DOHH2 (cell line): ENCODE measurements around the gene NEURL1.

Experiments used
- H3F3A ChIP-seq: fragments of 200-600 bp; sonication (generic), shearing (Covaris generic); 2 replicates; pipeline ENCODE4 v1.6.0; 2016; ENCODE audit warnings: antibody characterized with exemption, mild to moderate bottlenecking; ENCODE audit not compliant: control insufficient read depth, insufficient read depth
- H3K27ac ChIP-seq: fragments of 200-600 bp; sonication (generic); 2 replicates; pipeline ENCODE4 v1.5.1; 2014; ENCODE audit warnings: low read depth, mild to moderate bottlenecking, low read length, moderate library complexity
- H3K27me3 ChIP-seq: fragments of 200-600 bp; sonication (generic); 2 replicates; pipeline ENCODE4 v1.6.1; 2014; ENCODE audit warnings: mild to moderate bottlenecking, low read length, mixed read lengths; ENCODE audit not compliant: control insufficient read depth
- H3K36me3 ChIP-seq: fragments of 200-600 bp; sonication (generic); 2 replicates; pipeline ENCODE4 v1.6.1; 2014; ENCODE audit warnings: mild to moderate bottlenecking, low read length, moderate library complexity, mixed read lengths; ENCODE audit not compliant: control insufficient read depth
- H3K4me1 ChIP-seq: fragments of 200-600 bp; sonication (generic); 2 replicates; pipeline ENCODE4 v1.6.1; 2014; ENCODE audit warnings: mild to moderate bottlenecking, low read length, mixed read lengths; ENCODE audit not compliant: control insufficient read depth
- H3K4me2 ChIP-seq: fragments of 200-600 bp; sonication (generic); 2 replicates; pipeline ENCODE4 v1.6.0; 2014; ENCODE audit warnings: mild to moderate bottlenecking, low read length, moderate library complexity
- H3K4me3 ChIP-seq: fragments of 200-600 bp; sonication (generic); 2 replicates; pipeline ENCODE4 v1.5.1; 2014; ENCODE audit warnings: mild to moderate bottlenecking, low read length, mixed read lengths
- H3K79me2 ChIP-seq: fragments of 200-600 bp; sonication (generic); 2 replicates; pipeline ENCODE4 v1.6.1; 2014; ENCODE audit warnings: mild to moderate bottlenecking, low read length, mixed read lengths; ENCODE audit not compliant: control insufficient read depth
- H3K9me2 ChIP-seq: fragments of 200-600 bp; sonication (generic); replicated peaks from 2 replicates; pipeline ENCODE4 v1.6.1; 2014; ENCODE audit warnings: mild to moderate bottlenecking, low read length, mixed read lengths; ENCODE audit not compliant: control insufficient read depth
- H3K9me3 ChIP-seq: fragments of 200-600 bp; sonication (generic); 2 replicates; pipeline ENCODE4 v1.6.1; 2014; ENCODE audit warnings: antibody characterized with exemption, low read length, mixed read lengths; ENCODE audit not compliant: control insufficient read depth, insufficient read depth
- H4K20me1 ChIP-seq: fragments of 200-600 bp; sonication (generic); 2 replicates; pipeline ENCODE4 v1.6.0; 2014; ENCODE audit warnings: low read depth, mild to moderate bottlenecking, antibody characterized with exemption, low read length, moderate library complexity; ENCODE audit not compliant: control insufficient read depth, insufficient read depth
- CTCF ChIP-seq: fragments of 200-600 bp; sonication (generic); IDR thresholded peaks from one replicate; pipeline ENCODE4 v1.5.1; 2014; ENCODE audit warnings: antibody characterized with exemption, mild to moderate bottlenecking, low read depth, low read length; ENCODE audit not compliant: poor library complexity, severe bottlenecking
- EZH2phosphoT487 ChIP-seq: fragments of 200-600 bp; sonication (generic); IDR thresholded peaks from 2 replicates; pipeline ENCODE4 v1.6.1; 2017; ENCODE audit warnings: borderline replicate concordance, mild to moderate bottlenecking, antibody characterized with exemption, low read length, moderate library complexity, mixed read lengths

Gene NEURL1

GRCh38 chr10:103445767-103446567, 47.5 kb upstream of the NEURL1 start:
- H3K27ac ChIP-seq = no peak overlapping the region
- peaks cover 83% of the 10 kb centered on the region for H3K36me3 ChIP-seq
- no peaks in the 10 kb centered on the region for H3F3A ChIP-seq
- no peak overlapping the region for H3K4me2 ChIP-seq
- no peaks in the 10 kb centered on the region for H3K9me3 ChIP-seq
- no peaks in the 10 kb centered on the region for H3K27me3 ChIP-seq
- H4K20me1 ChIP-seq = no peaks in the 10 kb centered on the region
- no peaks in the 10 kb centered on the region for H3K79me2 ChIP-seq
- H3K4me1 ChIP-seq = no peaks in the 10 kb centered on the region
- H3K4me3 ChIP-seq = no peak overlapping the region
- TF ChIP-seq EZH2phosphoT487 (no peak), CTCF (no peak)
- no peaks in the 10 kb centered on the region for H3K9me2 ChIP-seq

GRCh38 chr10:103447187-103447586, 46.3 kb upstream of the NEURL1 start:
- Histone ChIP-seq H3K9me2 (no peaks in the 10 kb centered on the region), H3K27me3 (no peaks in the 10 kb centered on the region), H3K4me1 (peaks cover 7% of the 10 kb centered on the region; the same call in 1 of the 2 replicates), H3K27ac (no peak overlapping the region), H4K20me1 (no peaks in the 10 kb centered on the region), H3K36me3 (peaks cover 73% of the 10 kb centered on the region), H3K79me2 (no peaks in the 10 kb centered on the region), H3K9me3 (no peaks in the 10 kb centered on the region), H3K4me3 (no peak overlapping the region), H3K4me2 (no peak overlapping the region), H3F3A (no peaks in the 10 kb centered on the region)
- TF ChIP-seq CTCF (no peak), EZH2phosphoT487 (no peak)

GRCh38 chr10:103448746-103449145, 44.8 kb upstream of the NEURL1 start:
- Histone ChIP-seq H3K36me3 (peaks cover 58% of the 10 kb centered on the region), H3K4me2 (no peak overlapping the region)

More at GRCh38 chr10:103448746-103449145, 44.8 kb upstream of the NEURL1 start:
- TF ChIP-seq EZH2phosphoT487 (no peak), CTCF (no peak)
- H3K4me3 ChIP-seq = no peak overlapping the region
- H4K20me1 ChIP-seq = no peaks in the 10 kb centered on the region
- H3K4me1 ChIP-seq = peaks cover 12% of the 10 kb centered on the region; the same call in 1 of the 2 replicates
- H3K27ac ChIP-seq = no peak overlapping the region
- no peaks in the 10 kb centered on the region for H3K27me3 ChIP-seq
- H3K9me3 ChIP-seq = no peaks in the 10 kb centered on the region
- H3F3A ChIP-seq = peaks cover 3% of the 10 kb centered on the region; the same call in 1 of the 2 replicates
- H3K9me2 ChIP-seq = no peaks in the 10 kb centered on the region
- H3K79me2 ChIP-seq = no peaks in the 10 kb centered on the region
